ENCODE data around the gene ESRRB. TPM values are rescaled to one million over a fixed set of nuclear protein-coding genes. Genes with fewer than 3 reads are reported as not detected.

ESRRB gene
- total RNA-seq, 1 experiment from 2014 or later, result 1.6 TPM

GRCh38 chr14:76514213-76514998 lies 138.5 kb downstream of the ESRRB start (continued):
- TF ChIP-seq ZNF317 (CRISPR knock-in tag; IDR thresholded peaks at IDR 0.05; ENCODE audit: borderline replicate concordance, low read depth), result no peak
- no peak for TF ChIP-seq ZNF532 (CRISPR knock-in tag; IDR thresholded peaks at IDR 0.05; ENCODE audit: borderline replicate concordance)
- TF ChIP-seq NR3C1 (CRISPR knock-in tag; conservative IDR thresholded peaks at IDR 0.05; ENCODE audit: low read depth), result no peak
- no peak for TF ChIP-seq PRRX2 (CRISPR knock-in tag; IDR thresholded peaks at IDR 0.05)
- TF ChIP-seq SMAD4 (CRISPR knock-in tag; IDR thresholded peaks at IDR 0.05), result no peak
- TF ChIP-seq TEAD1 (CRISPR knock-in tag; IDR thresholded peaks at IDR 0.05), result no peak

GRCh38 chr14:76516884-76517283 lies 140.9 kb downstream of the ESRRB start:
- DNase-seq (ENCODE audit: low spot score) (no peak), ATAC-seq (no peak)
- H3K36me3 Mint-ChIP-seq, result peaks cover 3% of the 10 kb centered on the region; the same call in 1 of the 2 replicates
- H3K4me1 Mint-ChIP-seq, result no peaks in the 10 kb centered on the region
- ChIA-PET CTCF (no interaction called here), POLR2A (no interaction called here)
- H3K9me3 Mint-ChIP-seq, result peaks cover 10% of the 10 kb centered on the region
- H3K27ac Mint-ChIP-seq, result no peak overlapping the region
- H3K4me3 Mint-ChIP-seq, result no peak overlapping the region
- no peaks in the 10 kb centered on the region; the same call in 1 of the 2 replicates for H3K27me3 Mint-ChIP-seq (ENCODE audit: low read depth)
- TF ChIP-seq ZNF263 (CRISPR knock-in tag; IDR thresholded peaks at IDR 0.05; ENCODE audit: low read depth), result no peak
- TF ChIP-seq JUN (CRISPR knock-in tag; IDR thresholded peaks at IDR 0.05), result no peak
- TF ChIP-seq HMGXB4 (CRISPR knock-in tag; IDR thresholded peaks at IDR 0.05), result no peak
- no peak for TF ChIP-seq NFYB (CRISPR knock-in tag; conservative IDR thresholded peaks at IDR 0.05; ENCODE audit: low read depth)
- TF ChIP-seq TP53 (CRISPR knock-in tag; IDR thresholded peaks at IDR 0.05), result no peak
- TF ChIP-seq KAT7 (CRISPR knock-in tag; IDR thresholded peaks at IDR 0.05; ENCODE audit: borderline replicate concordance), result no peak
- no peak for TF ChIP-seq SMAD3 (CRISPR knock-in tag; IDR thresholded peaks at IDR 0.05; ENCODE audit: borderline replicate concordance)
- no peak for TF ChIP-seq ZBTB43 (CRISPR knock-in tag; IDR thresholded peaks at IDR 0.05)
- TF ChIP-seq ZNF317 (CRISPR knock-in tag; IDR thresholded peaks at IDR 0.05; ENCODE audit: borderline replicate concordance, low read depth), result no peak
- no peak for TF ChIP-seq ZNF425 (CRISPR knock-in tag; conservative IDR thresholded peaks at IDR 0.05)
- no peak for TF ChIP-seq ZNF396 (CRISPR knock-in tag; IDR thresholded peaks at IDR 0.05; ENCODE audit: borderline replicate concordance)
- no peak for TF ChIP-seq ZNF532 (CRISPR knock-in tag; IDR thresholded peaks at IDR 0.05; ENCODE audit: borderline replicate concordance)
- TF ChIP-seq ZNF232 (CRISPR knock-in tag; IDR thresholded peaks at IDR 0.05), result no peak
- TF ChIP-seq TEAD4 (CRISPR knock-in tag; IDR thresholded peaks at IDR 0.05), result no peak
- no peak for TF ChIP-seq CDX4 (CRISPR knock-in tag; IDR thresholded peaks at IDR 0.05; ENCODE audit: borderline replicate concordance)

Data from WTC11 (cell line).